ENCODE measurements around the gene LRRC38.

DNA sequence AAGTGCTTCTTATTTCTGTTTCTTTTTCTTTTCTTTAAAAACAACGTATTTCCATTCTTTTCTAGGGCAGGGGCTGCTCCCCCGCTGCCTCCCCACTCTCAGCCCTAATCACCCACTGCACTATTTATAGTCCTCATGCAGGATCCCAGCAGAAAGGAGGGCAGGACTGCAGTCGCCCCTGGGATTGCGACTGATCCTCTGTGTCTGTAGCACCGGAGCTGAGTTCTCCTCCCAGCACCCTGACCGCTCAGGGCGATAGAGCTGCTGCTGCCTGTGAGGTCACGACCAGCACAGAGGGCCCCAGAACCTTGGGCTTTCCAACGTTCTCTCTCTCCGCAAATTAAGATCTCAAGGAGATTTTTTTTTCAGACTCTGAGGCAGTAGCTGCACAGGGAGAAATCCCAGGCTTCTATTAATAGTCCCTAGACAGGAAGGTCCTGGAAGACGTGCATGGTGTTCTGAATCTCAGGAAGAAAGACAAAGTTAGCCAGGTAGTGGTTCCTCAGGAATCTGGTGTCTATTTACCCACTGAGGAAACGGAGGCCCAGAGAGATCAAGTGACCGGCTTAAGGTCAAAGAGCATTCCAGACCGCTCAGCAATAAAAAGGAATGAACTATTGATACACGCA, 56.8 kb downstream of the LRRC38 start:
- TF ChIP-seq, protein P1, sequence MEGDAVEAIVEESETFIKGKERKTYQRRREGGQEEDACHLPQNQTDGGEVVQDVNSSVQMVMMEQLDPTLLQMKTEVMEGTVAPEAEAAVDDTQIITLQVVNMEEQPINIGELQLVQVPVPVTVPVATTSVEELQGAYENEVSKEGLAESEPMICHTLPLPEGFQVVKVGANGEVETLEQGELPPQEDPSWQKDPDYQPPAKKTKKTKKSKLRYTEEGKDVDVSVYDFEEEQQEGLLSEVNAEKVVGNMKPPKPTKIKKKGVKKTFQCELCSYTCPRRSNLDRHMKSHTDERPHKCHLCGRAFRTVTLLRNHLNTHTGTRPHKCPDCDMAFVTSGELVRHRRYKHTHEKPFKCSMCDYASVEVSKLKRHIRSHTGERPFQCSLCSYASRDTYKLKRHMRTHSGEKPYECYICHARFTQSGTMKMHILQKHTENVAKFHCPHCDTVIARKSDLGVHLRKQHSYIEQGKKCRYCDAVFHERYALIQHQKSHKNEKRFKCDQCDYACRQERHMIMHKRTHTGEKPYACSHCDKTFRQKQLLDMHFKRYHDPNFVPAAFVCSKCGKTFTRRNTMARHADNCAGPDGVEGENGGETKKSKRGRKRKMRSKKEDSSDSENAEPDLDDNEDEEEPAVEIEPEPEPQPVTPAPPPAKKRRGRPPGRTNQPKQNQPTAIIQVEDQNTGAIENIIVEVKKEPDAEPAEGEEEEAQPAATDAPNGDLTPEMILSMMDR (conservative IDR thresholded peaks at IDR 0.05 in 1 of 2, IDR thresholded peaks at IDR 0.05 in 1 of 2; ENCODE audit: extremely low read depth in 1 of 2, insufficient read depth in 1 of 2, low read depth in 1 of 2, low read length in 2 of 2): no peak
- no peak for TF ChIP-seq EZH2 (IDR thresholded peaks at IDR 0.05; ENCODE audit: borderline replicate concordance, low read length)
